HepG2 (cell line): ENCODE measurements around the gene ZFPL1.

Experiments used
- EZH2 ChIP-seq: conservative IDR thresholded peaks from 2 replicates; pipeline ENCODE4 v1.6.1; 2012; ENCODE audit warnings: mild to moderate bottlenecking, low read depth, low read length, moderate library complexity
- FOXJ3 ChIP-seq: sonication (generic); formaldehyde crosslinking; IDR thresholded peaks from 2 replicates; pipeline ENCODE4 v1.4.0; 2020; ENCODE audit warnings: missing genetic modification reagents, mild to moderate bottlenecking, borderline replicate concordance
- GATAD2A ChIP-seq: IDR thresholded peaks from 2 replicates; pipeline ENCODE4 v1.6.1; 2016
- MBNL3 ChIP-seq: fragments of 250-450 bp; sonication (Bioruptor Pico); conservative IDR thresholded peaks from 2 replicates; pipeline ENCODE4 v1.8.0; 2022; ENCODE audit warnings: mild to moderate bottlenecking, inconsistent platforms
- MYNN ChIP-seq: sonication (generic); formaldehyde crosslinking; IDR thresholded peaks from 2 replicates; pipeline ENCODE4 v1.4.0; 2020; ENCODE audit warnings: mild to moderate bottlenecking, low read depth, missing genetic modification reagents
- SMC3 ChIP-seq: IDR thresholded peaks from 2 replicates; pipeline ENCODE4 v1.6.1; 2011; ENCODE audit warnings: low read length, improper control_type of control experiment
- ZKSCAN8 ChIP-seq: IDR thresholded peaks from 2 replicates; pipeline ENCODE4 v1.6.1; 2016; ENCODE audit warnings: borderline replicate concordance, missing genetic modification reagents, missing compliant biosample characterization
- ZNF136 ChIP-seq: sonication (generic); formaldehyde crosslinking; IDR thresholded peaks from 2 replicates; pipeline ENCODE4 v1.8.1; 2022; ENCODE audit warnings: low read depth, mild to moderate bottlenecking, moderate library complexity, missing genetic modification reagents
- ZNF317 ChIP-seq: sonication (generic); formaldehyde crosslinking; IDR thresholded peaks from 2 replicates; pipeline ENCODE4 v1.5.0; 2020; ENCODE audit warnings: mild to moderate bottlenecking, missing genetic modification reagents
- ZNF773 ChIP-seq: sonication (generic); formaldehyde crosslinking; IDR thresholded peaks from 2 replicates; pipeline ENCODE4 v1.4.0; 2020; ENCODE audit warnings: missing genetic modification reagents, borderline replicate concordance
- TF ChIP-seq, protein P1 (sequence below): sonication (generic); formaldehyde crosslinking; IDR thresholded peaks from 2 replicates; pipeline ENCODE4 v1.5.0; 2020; ENCODE audit warnings: mild to moderate bottlenecking, missing genetic modification reagents, moderate library complexity

DNA sequence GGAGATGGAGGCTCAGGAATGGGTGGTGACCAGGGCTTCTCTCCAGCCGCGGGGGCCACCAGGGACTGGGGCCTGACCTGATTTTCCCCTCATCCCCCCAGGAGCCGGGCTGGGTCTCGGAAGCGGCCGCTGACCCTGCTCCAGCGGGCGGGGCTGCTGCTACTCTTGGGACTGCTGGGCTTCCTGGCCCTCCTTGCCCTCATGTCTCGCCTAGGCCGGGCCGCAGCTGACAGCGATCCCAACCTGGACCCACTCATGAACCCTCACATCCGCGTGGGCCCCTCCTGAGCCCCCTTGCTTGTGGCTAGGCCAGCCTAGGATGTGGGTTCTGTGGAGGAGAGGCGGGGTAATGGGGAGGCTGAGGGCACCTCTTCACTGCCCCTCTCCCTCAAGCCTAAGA, 3.8 kb downstream of the ZFPL1 start:
- no peak for TF ChIP-seq ZNF136 (CRISPR knock-in tag)
- TF ChIP-seq MYNN (CRISPR knock-in tag): no peak
- TF ChIP-seq EZH2: no peak
- TF ChIP-seq ZNF773 (CRISPR knock-in tag): no peak
- TF ChIP-seq ZNF317: no peak
- TF ChIP-seq, protein P1, sequence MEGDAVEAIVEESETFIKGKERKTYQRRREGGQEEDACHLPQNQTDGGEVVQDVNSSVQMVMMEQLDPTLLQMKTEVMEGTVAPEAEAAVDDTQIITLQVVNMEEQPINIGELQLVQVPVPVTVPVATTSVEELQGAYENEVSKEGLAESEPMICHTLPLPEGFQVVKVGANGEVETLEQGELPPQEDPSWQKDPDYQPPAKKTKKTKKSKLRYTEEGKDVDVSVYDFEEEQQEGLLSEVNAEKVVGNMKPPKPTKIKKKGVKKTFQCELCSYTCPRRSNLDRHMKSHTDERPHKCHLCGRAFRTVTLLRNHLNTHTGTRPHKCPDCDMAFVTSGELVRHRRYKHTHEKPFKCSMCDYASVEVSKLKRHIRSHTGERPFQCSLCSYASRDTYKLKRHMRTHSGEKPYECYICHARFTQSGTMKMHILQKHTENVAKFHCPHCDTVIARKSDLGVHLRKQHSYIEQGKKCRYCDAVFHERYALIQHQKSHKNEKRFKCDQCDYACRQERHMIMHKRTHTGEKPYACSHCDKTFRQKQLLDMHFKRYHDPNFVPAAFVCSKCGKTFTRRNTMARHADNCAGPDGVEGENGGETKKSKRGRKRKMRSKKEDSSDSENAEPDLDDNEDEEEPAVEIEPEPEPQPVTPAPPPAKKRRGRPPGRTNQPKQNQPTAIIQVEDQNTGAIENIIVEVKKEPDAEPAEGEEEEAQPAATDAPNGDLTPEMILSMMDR (CRISPR knock-in tag): no peak
- TF ChIP-seq ZKSCAN8 (CRISPR knock-in tag): no peak
- TF ChIP-seq SMC3: no peak
- TF ChIP-seq MBNL3 (CRISPR knock-in tag): no peak
- no peak for TF ChIP-seq GATAD2A (CRISPR knock-in tag)
- no peak for TF ChIP-seq FOXJ3
